Activated naive CD4-positive, alpha-beta T cell treated with Interleukin-2 at 50 U/mL for 16 hours (primary cell): ENCODE data around the gene SETD1A.
A peak's percentile ranks its signal among the peaks of the same experiment; 100 is the strongest.

Source experiments
- DNase-seq: peaks from one replicate; pipeline ENCODE4 v3.0.0-alpha.2; 2020

SETD1A gene

DNA sequence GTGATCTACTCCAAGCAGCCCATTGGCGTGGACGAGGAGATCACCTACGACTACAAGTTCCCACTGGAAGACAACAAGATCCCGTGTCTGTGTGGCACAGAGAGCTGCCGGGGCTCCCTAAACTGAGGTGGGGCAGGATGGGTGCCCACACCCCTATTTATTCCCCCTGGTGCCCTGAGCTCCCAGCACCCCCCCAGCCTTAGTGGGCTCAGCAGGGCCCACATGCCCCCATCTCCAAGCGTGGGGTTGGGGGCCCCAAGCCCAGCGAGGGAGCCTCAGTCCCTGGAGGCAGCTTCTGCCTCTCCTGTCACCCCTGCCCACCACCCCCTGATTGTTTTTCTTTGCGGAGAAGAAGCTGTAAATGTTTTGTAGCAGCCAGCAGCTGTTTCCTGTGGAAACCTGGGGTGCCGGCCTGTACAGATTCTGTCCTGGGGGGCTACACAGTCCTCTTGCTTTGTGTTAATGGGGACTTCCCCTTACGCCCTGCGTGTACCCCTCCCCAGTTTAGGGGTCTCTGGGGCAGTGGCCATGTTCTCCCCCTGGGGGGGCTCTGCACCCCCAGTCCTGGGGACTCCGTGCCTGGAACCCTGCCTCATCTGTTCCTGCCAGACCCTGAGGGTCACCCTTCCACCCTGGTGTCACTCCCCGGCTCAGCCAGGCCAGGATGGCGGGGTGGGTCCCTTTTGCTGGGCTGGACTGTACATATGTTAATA lies 26.5 kb downstream of the SETD1A start:
- DNase-seq = no peak

DNA sequence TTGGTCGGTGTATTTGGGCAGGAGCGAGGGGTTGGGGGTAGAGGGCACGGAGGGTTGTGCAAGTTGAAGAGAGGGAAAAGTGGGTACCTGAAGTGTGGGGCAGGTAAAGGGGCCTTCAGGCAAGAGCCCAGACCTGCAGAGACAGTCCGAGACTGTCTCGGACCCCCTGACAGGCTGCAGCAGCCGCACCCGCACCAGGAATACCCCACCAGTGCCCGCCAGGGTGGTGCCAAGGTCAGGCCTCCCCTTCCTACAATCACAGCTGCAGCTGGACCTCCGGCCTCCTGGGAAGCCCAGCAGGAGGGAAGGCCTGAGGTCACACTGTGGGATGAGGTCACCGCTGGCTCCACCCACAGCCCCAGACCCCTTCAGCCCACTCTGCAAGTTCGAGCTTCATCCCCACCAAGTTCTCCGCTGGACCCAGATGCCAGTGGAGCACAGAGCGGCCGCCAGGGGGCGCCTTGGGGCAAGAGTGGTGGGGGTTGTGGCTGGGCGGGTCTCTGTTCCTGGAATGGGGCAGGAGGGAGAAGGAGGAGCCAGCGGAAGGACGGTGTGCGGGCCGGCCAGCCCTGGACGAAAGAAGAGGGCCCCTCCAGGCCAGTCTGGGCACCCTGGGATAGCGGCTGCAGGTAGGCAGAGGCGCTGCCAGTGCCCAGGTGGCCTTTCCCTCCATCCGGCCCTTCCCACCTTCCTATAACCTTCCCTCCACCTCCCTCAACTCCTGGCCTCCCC lies 27.3 kb downstream of the SETD1A start, which contains the start of gene HSD3B7:
TSS of gene HSD3B7 (plus strand) at position 539 of the 732 bp plus-strand sequence. CDS start 452 bp downstream, outside the sequence.
- peak; percentile 81 for DNase-seq

- no peak for DNase-seq
Observed at GRCh38 chr16:30985401-30986128, 28.0 kb downstream of the SETD1A start.

- no peak for DNase-seq
Observed at GRCh38 chr16:30986129-30986991, 28.8 kb downstream of the SETD1A start.

GRCh38 chr16:30987581-30988190 lies 30.1 kb downstream of the SETD1A start:
- no peak for DNase-seq

DNA sequence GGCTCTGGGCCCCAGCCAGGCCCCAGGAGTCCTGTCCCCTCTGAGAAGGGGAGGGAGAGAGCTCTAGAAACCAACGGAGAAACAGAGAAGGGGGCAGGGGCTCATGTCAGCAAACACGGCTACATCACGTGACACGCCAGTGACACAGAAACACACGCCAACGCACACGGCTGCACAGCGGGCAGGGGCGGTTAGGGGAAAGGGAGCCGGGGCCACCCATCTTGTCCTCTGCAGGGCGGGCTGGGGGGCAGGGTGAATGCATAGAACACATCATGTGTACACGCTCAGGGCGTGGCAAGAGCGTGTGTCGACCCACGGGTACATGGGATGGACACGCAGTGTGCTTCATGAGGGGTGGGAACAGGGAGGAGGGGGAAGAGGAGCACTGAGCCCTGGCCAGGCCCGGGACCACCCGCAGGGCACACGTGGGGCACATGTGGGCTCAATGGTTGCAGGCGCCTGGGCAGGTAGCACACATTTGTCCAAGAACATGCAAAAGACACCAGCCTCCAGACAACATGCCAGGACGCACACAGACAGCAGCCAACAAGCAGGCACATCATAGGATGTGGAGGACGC lies 32.0 kb downstream of the SETD1A start:
- DNase-seq = no peak

GRCh38 chr16:30990105-30990504 lies 32.6 kb downstream of the SETD1A start:
- DNase-seq = no peak

DNA sequence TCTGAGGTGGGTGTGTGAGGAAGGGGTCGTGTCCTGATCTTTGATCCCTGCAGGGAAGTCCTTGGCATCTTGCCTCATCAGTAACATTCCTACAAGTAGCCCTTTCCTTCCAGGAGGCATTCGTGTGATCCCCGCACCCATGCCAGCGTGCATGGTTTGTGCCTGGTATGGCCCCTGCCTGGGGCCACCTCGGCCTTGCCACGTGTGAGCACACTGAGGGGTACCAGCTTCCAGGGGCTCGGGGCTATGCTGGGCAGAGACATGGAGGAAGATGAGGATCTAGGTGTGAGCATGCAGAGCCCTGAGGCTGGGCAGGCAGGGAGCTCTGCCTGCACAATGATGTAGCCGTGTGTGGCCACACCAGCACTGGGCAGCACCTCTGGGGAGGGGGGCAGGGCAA lies 33.5 kb downstream of the SETD1A start:
- DNase-seq = no peak

GRCh38 chr16:30992276-30992780 lies 34.8 kb downstream of the SETD1A start:
- no peak for DNase-seq

GRCh38 chr16:30992931-30993816 lies 35.6 kb downstream of the SETD1A start:
- DNase-seq = no peak

- no peak for DNase-seq
Observed at GRCh38 chr16:30995927-30996323, 38.4 kb downstream of the SETD1A start.

DNA sequence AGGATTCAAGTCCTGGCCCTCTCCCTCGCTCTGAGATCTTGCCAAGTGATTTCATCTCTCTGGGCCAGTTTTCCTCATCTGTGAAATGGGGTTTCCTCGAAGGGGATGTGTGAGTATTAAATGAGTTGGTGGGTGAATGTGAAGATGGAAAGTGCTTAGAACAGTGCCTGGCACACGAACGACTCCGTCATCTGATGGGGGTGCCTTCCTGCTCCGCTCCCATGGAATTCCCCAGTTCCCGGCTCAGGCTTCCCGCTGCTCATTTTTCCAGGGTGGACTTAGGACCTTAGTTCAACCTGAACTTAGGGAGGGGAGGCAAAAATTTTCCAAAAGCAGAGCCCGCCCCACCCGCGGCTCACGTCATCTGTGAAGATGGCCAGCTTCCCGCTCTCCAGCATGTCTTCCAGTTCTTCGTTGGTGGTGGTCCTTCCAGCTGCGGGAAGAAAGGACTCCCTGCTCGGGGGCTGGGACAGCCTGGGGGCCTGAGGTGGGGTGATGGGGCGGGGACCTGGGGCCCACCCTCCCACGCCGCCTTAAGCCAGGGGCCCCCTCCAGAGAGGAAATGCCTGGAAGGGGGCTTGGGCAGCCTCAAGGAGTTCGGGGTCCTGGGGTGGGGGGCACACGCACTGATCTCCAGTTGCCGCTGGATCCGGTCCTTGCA lies 38.9 kb downstream of the SETD1A start:
- DNase-seq = no peak

GRCh38 chr16:30996985-30997724 lies 39.6 kb downstream of the SETD1A start:
- DNase-seq = peak; percentile 77

GRCh38 chr16:30997725-30998711 lies 40.5 kb downstream of the SETD1A start:
- DNase-seq = no peak

GRCh38 chr16:30998852-30999761 lies 41.6 kb downstream of the SETD1A start:
- DNase-seq = no peak

- DNase-seq = no peak
Observed at GRCh38 chr16:31000671-31001382, 43.3 kb downstream of the SETD1A start.
